LoVo (cell line): Measurements from ENCODE around the gene PTBP1.
A peak's percentile ranks its signal among the peaks of the same experiment; 100 is the strongest.

Experiments used
- DNase-seq: peaks from one replicate; pipeline ENCODE4 v3.0.0-alpha.2; 2016; ENCODE audit warnings: low spot score

The PTBP1 gene

DNA sequence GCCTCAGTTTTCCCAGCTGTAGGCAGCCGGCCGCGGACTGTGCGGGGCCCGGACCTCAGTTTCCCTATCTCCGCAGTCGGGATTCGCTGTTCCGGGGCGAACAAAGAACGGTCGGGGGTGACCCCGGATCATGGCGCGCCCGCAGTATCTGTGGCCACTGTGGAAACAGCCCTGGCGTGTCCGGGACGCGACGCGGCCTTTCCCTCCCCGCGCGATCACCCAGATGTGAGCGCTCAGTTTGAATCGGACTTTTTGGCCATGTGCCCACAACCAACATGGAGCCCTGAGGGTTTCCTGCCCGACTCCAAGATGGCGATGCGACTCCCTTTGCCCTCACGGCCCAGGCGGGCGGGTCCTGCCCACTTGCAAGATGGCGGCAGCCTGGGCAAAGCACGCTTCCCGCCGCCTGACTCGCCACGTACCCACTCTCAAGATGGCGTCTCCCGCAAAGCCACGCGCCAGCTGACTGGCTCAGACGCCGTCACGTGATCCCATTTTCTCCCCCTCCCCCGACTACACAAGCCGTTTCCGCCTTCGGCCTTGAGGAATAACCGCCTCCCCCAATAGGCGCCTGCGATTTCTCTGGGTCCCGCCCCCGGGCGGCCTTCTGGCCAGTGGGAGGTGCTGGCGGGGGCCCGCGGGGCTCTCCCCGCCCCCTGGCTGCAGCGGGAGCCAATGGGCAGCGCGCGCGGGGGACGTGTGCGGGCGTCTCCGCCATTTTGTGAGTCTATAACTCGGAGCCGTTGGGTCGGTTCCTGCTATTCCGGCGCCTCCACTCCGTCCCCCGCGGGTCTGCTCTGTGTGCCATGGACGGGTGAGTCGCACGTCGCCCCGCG lies at the start of gene PTBP1:
Gene PTBP1 (plus strand): TSS at position 761 of the 836 bp plus-strand sequence. CDS start 46 bp downstream, at position 807.
- peak; percentile 100 for DNase-seq

GRCh38 chr19:748274-748598 lies 49.0 kb upstream of the PTBP1 start:
- no peak for DNase-seq

- DNase-seq: no peak
These were observed 47.4 kb upstream of the PTBP1 start for GRCh38 chr19:749811-750210.

DNA sequence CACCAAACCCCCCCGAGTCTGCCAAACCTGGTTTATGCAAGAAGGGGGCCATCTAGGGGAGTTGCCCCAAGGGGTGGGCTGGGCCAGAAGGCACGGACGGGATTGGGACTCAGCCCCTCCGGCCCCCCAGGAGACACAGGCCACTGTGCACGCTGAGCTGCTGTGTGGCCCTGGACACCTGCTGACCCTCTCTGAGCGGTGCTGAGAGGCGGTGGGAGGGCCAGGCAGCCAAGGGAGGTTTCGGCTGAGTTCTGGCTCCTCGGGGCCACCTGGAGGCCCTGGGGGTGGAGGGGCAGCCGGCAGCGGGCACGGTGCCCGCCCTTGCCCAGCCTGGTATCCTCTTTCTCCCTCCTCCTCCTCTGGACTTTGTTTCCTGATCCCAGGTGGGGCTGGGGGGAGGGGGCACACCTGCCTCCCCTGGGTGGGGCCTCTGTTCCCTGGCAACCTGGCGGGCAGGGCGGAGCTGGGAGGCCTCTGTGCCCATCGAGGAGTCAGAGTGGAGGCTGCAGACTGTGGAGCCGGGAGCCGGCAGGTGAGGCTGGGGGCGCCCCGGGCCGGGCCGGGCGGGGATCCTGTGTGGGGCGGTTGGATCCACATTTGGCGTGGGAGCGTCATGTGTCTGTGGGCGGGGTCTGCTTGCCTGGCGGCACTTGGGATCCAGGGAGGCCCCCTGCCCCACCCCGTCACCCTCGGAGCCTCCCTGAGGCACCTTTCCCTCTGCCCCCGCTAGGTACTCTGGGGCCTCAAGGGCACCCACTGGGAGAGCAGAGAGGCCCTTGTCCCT lies 46.4 kb upstream of the PTBP1 start, which contains the start of gene MISP:
Gene MISP (plus strand): TSS at position 473 of the 784 bp plus-strand sequence. CDS start 5,835 bp downstream, outside the sequence.
- peak; percentile 91 for DNase-seq

- peak; percentile 94 for DNase-seq
These were observed 45.5 kb upstream of the PTBP1 start for GRCh38 chr19:751501-752341.

GRCh38 chr19:752652-753517 lies 44.4 kb upstream of the PTBP1 start:
- peak; percentile 97 for DNase-seq

DNA sequence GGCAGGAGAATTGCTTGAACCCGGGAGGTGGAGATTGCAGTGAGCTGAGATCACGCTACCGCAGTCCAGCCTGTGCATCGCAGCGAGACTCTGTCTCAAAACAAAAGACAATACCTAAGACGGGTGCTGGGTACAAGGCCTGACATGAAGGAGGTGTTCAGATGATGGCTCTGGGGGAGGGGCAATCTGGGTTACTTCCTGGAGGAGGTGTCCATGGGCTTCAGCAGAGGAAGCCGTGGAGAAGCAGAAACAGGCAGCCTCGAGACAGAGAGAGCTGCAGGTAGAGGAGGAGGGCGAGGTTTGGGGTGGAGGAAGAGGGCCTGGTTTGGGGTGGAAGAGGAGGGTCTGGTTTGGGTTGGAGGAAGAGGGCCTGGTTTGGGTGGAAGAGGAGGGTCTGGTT lies 42.7 kb upstream of the PTBP1 start:
- DNase-seq: no peak

DNA sequence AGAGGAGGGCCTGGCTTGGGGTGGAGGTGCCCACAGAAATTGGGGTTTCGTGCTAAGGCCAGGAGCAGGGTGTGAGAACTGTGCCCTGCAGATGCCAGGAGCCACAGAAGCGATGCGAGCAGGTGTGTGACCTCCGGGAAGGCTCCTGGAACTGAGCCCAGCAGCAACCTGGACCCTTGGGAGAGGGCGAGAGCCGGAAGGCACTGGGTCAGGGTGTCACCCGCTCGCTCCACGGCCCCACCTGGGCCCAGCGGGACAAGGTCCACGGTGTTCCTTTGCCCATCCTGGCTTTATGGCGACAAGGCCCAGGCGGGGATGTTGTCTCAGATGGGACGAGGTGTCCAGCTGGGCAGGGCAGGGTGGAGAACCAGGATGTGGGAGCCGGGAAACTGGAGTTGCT lies 42.2 kb upstream of the PTBP1 start:
- no peak for DNase-seq

DNA sequence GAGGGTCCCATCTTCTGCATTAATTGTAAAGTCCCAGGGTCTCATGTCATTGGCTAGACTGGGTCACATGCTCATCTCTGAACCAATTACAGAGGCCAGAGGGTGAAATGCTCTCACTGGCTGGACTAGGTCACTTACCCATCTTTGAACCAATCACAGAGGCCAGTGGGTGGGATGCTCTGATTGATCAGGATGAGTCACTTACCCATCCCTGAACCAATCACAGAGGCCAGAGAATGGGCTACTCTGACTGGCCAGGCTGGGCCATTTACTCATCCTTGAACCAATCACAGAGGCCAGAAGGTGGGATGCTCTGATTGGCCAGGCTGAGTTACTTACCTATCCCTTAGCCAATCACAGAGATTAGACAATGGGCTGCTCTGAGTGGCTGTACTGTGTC lies 41.0 kb upstream of the PTBP1 start:
- no peak for DNase-seq

- no peak for DNase-seq
These were observed 40.2 kb upstream of the PTBP1 start for GRCh38 chr19:756821-757688.

GRCh38 chr19:757811-758668 lies 39.2 kb upstream of the PTBP1 start:
- DNase-seq: no peak

GRCh38 chr19:763181-763580 lies 34.1 kb upstream of the PTBP1 start:
- no peak for DNase-seq

GRCh38 chr19:763869-764268 lies 33.4 kb upstream of the PTBP1 start:
- no peak for DNase-seq

- DNase-seq: no peak
These were observed 33.0 kb upstream of the PTBP1 start for GRCh38 chr19:764301-764700.

DNA sequence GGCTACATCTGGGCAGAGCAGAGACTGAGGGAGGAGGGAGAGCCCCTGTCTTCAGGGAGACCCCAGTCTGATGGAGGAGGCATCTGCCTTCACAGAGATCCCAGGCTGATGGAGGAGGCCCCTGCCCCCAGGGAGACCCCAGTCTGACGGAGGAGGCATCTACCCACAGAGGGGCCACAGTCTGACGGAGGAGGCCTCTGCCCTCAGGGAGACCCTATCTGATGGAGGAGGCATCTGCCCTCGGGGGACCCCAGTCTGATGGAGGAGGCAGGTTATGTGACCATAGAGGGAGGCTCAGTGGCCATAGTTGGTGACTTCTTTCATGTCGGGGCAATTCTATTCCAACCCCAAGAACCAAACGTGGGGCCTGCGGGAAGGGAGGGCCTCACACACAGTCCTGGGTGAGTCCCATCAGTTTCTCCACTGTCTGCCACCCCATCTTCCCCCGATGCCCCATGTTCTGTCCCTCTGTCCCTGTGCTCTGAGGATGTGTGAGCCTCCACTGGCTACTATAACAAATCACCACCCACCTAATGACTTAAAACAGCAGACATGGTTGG lies 32.0 kb upstream of the PTBP1 start:
- no peak for DNase-seq

DNA sequence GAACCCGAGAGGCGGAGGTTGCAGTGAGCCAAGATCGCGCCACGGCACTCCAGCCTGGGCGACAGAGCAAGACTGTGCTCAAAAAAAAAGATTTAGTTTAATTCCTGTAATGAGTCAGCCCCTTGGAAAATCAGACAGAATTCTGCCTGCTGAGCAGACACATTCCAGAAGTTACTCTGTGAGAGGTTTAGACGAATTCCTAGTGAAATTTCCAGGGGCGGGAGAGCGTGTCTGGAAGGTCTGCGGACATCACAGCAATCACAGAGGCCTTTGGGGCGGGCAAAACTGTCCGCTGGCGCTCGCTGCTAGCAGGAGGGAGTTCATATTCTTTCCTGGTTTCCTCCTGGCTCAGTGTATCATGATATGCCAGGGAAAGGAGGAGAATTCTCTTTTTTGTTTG lies 28.8 kb upstream of the PTBP1 start:
- DNase-seq: no peak

DNA sequence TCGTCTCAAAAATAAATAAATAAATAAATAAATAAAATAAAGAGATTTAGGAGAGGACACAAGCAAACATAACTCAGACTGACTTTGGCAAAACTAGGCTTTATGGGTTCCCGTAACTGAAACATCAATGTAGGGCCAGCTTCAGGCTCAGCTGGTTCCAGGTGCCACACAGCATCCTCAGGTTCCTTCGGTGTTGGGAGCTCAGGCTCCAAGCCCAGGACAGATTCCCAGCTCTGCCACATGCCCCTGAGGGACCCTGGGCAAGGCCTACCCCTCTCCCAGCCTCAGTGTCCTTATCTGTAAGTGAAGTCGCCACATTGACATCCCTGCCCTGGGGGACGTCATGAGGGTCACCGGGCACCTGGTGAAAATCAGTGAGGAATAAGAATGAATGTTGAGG lies 27.6 kb upstream of the PTBP1 start:
- DNase-seq: no peak

- DNase-seq: peak; percentile 36
These were observed 25.9 kb upstream of the PTBP1 start for GRCh38 chr19:771332-771785.

DNA sequence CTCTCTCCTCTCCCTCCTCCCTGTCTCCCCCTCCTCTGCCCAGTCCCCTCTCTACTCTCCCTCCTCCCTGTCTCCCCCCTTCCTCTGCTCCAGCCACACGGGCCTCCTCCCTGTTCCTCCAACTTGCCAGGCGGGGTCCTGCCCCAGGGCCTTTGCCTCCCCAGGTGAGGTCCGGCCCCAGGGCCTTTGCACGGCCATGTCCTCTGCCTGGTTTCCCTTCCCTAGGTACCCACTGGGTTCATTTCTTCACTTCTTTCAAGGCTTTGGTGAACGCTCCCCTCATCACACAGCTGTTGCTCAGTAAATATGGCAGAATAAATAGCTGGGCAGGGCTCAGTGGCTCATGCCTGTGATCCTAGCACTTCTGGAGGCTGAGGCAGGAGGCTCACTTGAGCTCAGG lies 25.2 kb upstream of the PTBP1 start:
- DNase-seq: no peak
